HEK293T (cell line): ENCODE measurements around the gene KRTAP25-1.

ENCODE experiments used
- CTCF ChIA-PET: fragments of 350-600 bp; formaldehyde crosslinking; extraction: SDS; loops from one replicate; lab custom pipeline; 2021; ENCODE audit warnings: antibody characterized with exemption, inconsistent platforms; lab: Yijun Ruan, JAX
- POLR2A ChIA-PET: fragments of 350-600 bp; formaldehyde crosslinking; extraction: SDS; loops from one replicate; lab custom pipeline; 2020; ENCODE audit warnings: antibody characterized with exemption, inconsistent platforms; lab: Yijun Ruan, JAX
- DNase-seq: peaks from one replicate; pipeline ENCODE4 v3.0.0; 2012; ENCODE audit warnings: mixed read lengths; ENCODE audit errors: extremely low spot score
- ARNT ChIP-seq: fragments of 450-650 bp; IDR thresholded peaks from 2 replicates; pipeline ENCODE4 v1.6.1; 2017; ENCODE audit warnings: mild to moderate bottlenecking
- BHLHE40 ChIP-seq: fragments of 450-650 bp; IDR thresholded peaks from 2 replicates; pipeline ENCODE4 v1.6.1; 2016; ENCODE audit warnings: mild to moderate bottlenecking, moderate library complexity, borderline replicate concordance
- CTBP1 ChIP-seq: fragments of 450-650 bp; IDR thresholded peaks from 2 replicates; pipeline ENCODE4 v1.6.1; 2016; ENCODE audit warnings: borderline replicate concordance
- ELF4 ChIP-seq: fragments of 450-650 bp; IDR thresholded peaks from 2 replicates; pipeline ENCODE4 v1.6.1; 2017; ENCODE audit warnings: antibody characterized with exemption
- FOXA1 ChIP-seq: fragments of 450-650 bp; IDR thresholded peaks from 2 replicates; pipeline ENCODE4 v1.6.1; 2016; ENCODE audit warnings: mild to moderate bottlenecking
- FOXK2 ChIP-seq: fragments of 450-650 bp; IDR thresholded peaks from 2 replicates; pipeline ENCODE4 v1.6.1; 2016; ENCODE audit warnings: mild to moderate bottlenecking
- FOXM1 ChIP-seq: fragments of 450-650 bp; IDR thresholded peaks from 2 replicates; pipeline ENCODE4 v1.6.1; 2017; ENCODE audit warnings: mild to moderate bottlenecking, borderline replicate concordance
- HDGF ChIP-seq: fragments of 450-650 bp; IDR thresholded peaks from 2 replicates; pipeline ENCODE4 v1.6.1; 2017; ENCODE audit warnings: antibody characterized with exemption, borderline replicate concordance
- L3MBTL2 ChIP-seq: fragments of 450-650 bp; conservative IDR thresholded peaks from 2 replicates; pipeline ENCODE4 v1.6.1; 2016; ENCODE audit warnings: mild to moderate bottlenecking
- LEF1 ChIP-seq: fragments of 450-650 bp; IDR thresholded peaks from 2 replicates; pipeline ENCODE4 v1.6.1; 2017; ENCODE audit warnings: mild to moderate bottlenecking, borderline replicate concordance
- NFRKB ChIP-seq: fragments of 450-650 bp; IDR thresholded peaks from 2 replicates; pipeline ENCODE4 v1.6.1; 2016; ENCODE audit warnings: mild to moderate bottlenecking, moderate library complexity
- SP1 ChIP-seq: fragments of 450-650 bp; IDR thresholded peaks from 2 replicates; pipeline ENCODE4 v1.6.1; 2017
- SUZ12 ChIP-seq: fragments of 450-650 bp; IDR thresholded peaks from 2 replicates; pipeline ENCODE4 v1.6.1; 2016; ENCODE audit warnings: mild to moderate bottlenecking
- TARDBP ChIP-seq: fragments of 450-650 bp; IDR thresholded peaks from 2 replicates; pipeline ENCODE4 v1.6.1; 2016
- ZNF384 ChIP-seq: fragments of 450-650 bp; IDR thresholded peaks from 2 replicates; pipeline ENCODE4 v1.6.1; 2016
- TF ChIP-seq, protein P1 (sequence below): fragments of 450-650 bp; IDR thresholded peaks from 2 replicates; pipeline ENCODE4 v1.6.1; 2016

The KRTAP25-1 gene

DNA sequence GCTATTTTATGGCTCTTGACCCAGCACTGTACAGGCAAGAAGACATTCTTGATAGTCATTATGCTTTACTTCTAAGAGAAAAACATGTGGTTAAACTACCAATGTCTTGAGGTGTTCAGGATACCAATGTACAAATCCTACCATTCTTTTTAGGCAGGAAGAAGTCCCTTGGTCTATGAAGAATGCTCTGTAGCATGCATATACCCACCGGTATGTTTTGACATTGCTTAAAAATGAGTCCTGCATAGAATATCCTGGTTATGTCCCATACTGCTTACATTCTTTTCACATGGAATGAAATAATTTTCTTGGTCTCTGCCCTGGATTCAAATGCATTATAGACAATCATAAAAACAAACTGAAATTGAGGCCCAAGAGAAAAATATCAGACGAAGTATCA, 43.4 kb upstream of the KRTAP25-1 start:
- POLR2A ChIA-PET: no interaction called here
- TF ChIP-seq ZNF384 (no peak), NFRKB (no peak), L3MBTL2 (no peak)
- CTCF ChIA-PET: no interaction called here
- DNase-seq: no peak

DNA sequence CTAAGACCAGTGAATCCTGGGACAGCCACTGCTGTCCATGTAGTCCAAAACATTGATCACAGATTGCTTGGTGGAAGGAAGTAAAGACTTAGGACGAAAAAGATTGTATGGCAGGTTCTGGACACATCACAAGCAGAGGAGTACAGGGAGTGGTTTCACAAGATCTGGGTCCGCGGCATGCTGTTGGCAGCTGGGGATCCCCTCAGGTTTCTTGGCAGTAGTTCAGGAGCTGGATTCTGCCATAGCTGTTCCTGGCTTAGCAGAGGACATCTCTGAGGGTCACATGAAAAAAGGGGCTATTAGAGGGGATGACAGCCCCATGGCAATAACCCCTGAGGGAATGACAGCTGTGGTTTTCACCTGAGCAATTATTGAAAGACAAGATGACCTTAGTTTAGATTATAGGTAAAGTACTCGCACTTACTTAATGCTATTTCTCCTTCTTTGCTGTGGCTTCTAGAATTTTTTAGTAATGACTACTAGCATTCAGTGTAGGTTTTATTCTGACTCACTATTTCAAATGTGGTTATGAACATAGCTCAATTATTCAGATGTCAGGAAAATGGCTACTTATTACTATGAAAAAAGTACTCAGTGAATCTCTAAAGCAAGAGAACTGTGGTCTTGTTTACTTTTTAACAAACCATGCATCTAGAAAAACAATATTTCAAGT, 40.0 kb upstream of the KRTAP25-1 start:
- ChIA-PET POLR2A (no interaction called here), CTCF (no interaction called here)
- DNase-seq: no peak
- TF ChIP-seq ARNT: no peak
- TF ChIP-seq, protein P1, sequence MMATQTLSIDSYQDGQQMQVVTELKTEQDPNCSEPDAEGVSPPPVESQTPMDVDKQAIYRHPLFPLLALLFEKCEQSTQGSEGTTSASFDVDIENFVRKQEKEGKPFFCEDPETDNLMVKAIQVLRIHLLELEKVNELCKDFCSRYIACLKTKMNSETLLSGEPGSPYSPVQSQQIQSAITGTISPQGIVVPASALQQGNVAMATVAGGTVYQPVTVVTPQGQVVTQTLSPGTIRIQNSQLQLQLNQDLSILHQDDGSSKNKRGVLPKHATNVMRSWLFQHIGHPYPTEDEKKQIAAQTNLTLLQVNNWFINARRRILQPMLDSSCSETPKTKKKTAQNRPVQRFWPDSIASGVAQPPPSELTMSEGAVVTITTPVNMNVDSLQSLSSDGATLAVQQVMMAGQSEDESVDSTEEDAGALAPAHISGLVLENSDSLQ: no peak
- no peak for TF ChIP-seq SUZ12
- no peak for TF ChIP-seq FOXM1
- TF ChIP-seq CTBP1: no peak
- TF ChIP-seq TARDBP: no peak
- no peak for TF ChIP-seq ELF4
- TF ChIP-seq ZNF384: no peak
- TF ChIP-seq SP1: no peak
- no peak for TF ChIP-seq L3MBTL2
- TF ChIP-seq FOXA1: no peak

DNA sequence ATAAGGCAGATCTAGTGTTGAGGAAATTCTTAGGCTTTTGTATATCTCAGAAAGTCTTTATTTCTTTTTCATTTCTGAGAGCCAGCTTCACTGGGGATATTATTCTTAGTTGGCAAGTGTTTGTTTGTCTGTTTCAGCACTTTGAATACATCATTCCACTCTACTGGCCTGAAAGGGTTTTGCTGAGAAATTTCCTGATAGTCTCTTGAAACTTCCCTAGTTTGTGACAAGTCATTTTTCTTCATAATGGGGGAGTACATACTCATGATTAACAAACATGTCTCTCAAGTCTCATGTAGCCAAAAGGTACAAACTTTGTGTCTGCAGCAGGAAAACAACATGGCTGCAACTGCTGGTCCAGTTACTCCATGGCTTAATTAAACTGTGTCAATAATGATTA, 37.1 kb upstream of the KRTAP25-1 start:
- CTCF ChIA-PET: no interaction called here
- POLR2A ChIA-PET: no interaction called here
- DNase-seq: no peak
- TF ChIP-seq CTBP1 (no peak), FOXA1 (no peak), TARDBP (no peak), ELF4 (no peak), BHLHE40 (no peak), FOXM1 (no peak), ZNF384 (no peak), LEF1 (no peak), ARNT (no peak), SUZ12 (no peak), HDGF (no peak), FOXK2 (no peak), NFRKB (no peak)

DNA sequence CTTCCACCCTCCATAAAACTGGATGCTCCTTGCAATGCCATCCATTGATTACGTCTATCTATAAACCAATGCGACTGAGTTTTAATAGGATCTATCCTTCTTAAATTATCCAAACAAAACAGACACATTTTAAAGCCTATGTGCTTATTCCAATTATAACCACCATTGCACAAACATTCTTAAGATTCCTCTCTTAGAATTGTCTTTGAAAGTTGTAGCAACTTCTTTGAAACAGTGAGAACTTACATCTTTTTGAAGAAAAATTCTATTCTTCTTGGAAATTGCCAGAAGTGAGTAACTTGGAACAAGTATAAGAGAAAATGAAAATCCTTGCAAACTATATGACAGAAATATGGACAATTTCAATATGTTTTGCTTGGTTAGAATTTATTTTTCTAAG, 30.9 kb upstream of the KRTAP25-1 start, which contains the start of gene KRTAP26-1:
Gene KRTAP26-1, minus strand, starts transcription at position 101 of the 400 bp plus-strand sequence. CDS start 280 bp downstream, outside the sequence.
- no peak for DNase-seq
- CTCF ChIA-PET: no interaction called here
- POLR2A ChIA-PET: no interaction called here
- TF ChIP-seq HDGF (no peak), FOXM1 (no peak), ELF4 (no peak), FOXK2 (no peak), BHLHE40 (no peak), FOXA1 (no peak), ZNF384 (no peak), LEF1 (no peak), L3MBTL2 (no peak), TARDBP (no peak), ARNT (no peak), CTBP1 (no peak)

DNA sequence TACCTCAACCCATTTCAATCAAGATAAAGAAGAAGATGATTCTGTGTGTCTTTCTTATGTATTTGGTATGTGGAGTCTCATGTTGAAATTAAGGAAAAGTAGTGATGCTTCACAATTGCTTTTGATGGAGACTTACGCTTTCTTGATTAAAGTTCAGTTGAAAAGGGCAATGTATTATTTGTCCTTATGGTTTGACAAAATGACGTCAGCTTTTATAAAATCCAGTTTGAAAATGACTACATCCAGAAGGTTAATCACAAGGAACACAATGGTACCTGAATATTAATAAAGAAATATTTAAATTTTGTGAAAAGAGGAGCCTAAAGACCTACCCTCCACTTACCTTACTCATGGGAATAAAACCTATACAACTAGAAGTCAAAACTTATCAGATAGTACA, 26.4 kb upstream of the KRTAP25-1 start:
- CTCF ChIA-PET: no interaction called here
- no peak for DNase-seq
- POLR2A ChIA-PET: no interaction called here
- TF ChIP-seq ZNF384 (no peak), L3MBTL2 (no peak), FOXK2 (no peak)

DNA sequence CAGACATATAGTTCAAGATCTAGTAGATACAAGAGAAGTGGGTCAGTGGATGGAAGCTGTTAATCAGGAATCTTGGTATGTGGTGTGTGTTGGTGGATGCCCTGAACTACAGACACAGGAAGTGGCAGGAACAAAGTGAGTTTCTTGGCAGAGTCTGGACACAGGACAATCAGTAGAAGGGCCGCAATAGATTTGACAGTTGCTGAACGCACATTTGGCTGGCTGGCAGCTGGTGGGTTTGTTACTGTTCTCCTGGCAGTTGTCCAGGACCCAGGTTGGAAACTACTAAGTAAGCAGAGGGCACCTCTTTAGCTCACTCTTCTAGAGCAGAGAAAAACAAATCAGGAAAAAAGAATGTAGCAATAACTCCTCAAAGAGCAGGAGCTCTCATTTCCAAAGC, 17.6 kb upstream of the KRTAP25-1 start:
- POLR2A ChIA-PET: no interaction called here
- TF ChIP-seq FOXA1 (no peak), L3MBTL2 (no peak), ARNT (no peak), FOXM1 (no peak), LEF1 (no peak), HDGF (no peak), SUZ12 (no peak)
- TF ChIP-seq, protein P1: no peak
- CTCF ChIA-PET: no interaction called here
- no peak for DNase-seq

DNA sequence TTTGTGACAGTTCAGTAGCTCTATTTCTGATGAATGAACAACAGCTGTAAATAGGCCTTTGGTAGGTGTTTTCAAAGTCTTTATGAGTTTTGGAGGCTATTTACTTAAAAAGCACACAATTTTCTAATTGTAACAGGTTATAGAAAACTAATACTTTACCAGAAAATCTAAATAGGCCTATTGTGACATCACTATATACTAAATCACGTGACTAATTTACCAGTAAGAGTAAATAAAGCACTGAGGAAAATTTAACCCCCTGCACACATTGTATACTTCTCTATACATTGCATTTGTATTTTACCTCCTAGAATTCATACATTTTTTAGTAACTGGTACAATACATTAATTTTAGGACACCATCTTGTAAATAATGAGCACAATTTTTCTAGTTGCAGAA, 15.8 kb upstream of the KRTAP25-1 start:
- ChIA-PET CTCF (no interaction called here), POLR2A (no interaction called here)
- DNase-seq: no peak
- TF ChIP-seq L3MBTL2: no peak
- no peak for TF ChIP-seq ZNF384
- TF ChIP-seq FOXM1: no peak
- TF ChIP-seq SP1: no peak
- TF ChIP-seq TARDBP: no peak
- TF ChIP-seq HDGF: no peak
- TF ChIP-seq LEF1: no peak
- TF ChIP-seq CTBP1: no peak
- TF ChIP-seq ELF4: no peak
- no peak for TF ChIP-seq SUZ12
- TF ChIP-seq, protein P1: no peak
- TF ChIP-seq NFRKB: no peak
- TF ChIP-seq FOXK2: no peak
